NCI-H128 (cell line): Measurements from ENCODE around the gene PLA2G4B.

Experiments used
- DNase-seq: peaks from one replicate; lab custom pipeline; 2025; ENCODE audit not compliant: unreplicated experiment; lab: John Stamatoyannopoulos, UW

Gene PLA2G4B

DNA sequence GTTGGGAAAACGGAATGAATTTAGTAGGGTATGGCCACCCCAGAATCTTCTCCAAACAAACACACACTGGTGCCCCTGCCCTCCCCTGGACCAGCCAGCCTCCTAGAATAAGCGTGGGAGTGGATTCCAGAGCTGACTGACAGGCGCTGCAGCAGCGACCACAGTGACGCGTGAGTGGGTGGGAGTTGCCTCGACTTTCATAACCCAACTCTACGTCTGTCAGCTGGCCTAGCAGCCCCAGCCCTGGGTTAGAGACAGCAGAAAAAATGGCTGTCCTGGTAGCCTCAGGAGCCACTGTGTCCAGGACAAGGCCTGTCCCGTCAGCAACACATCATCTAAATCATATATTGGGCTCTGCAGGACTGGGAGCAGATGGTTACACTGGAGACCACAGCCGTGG is 10.0 kb downstream of the PLA2G4B start:
- DNase-seq: no peak

DNA sequence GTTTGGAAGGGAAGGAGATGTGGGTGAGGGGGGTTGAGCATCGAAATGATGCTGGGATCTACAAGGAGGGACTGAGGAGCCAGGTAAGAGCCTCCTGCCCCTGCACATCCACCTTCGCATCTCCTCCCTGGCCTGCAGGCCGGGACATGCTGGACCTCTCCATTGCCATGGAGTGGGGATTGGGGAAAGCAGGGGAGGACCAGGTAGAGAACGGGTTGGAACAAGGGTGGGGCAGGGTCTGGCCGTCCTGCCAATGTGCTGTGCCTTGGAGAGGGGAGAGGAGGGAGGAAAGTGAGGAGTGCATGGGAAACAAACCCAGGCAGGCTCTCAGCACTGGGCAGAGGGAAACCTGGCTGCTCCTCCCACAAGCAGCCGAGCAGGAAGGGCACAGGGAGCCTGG is 10.6 kb downstream of the PLA2G4B start:
- no peak for DNase-seq

DNA sequence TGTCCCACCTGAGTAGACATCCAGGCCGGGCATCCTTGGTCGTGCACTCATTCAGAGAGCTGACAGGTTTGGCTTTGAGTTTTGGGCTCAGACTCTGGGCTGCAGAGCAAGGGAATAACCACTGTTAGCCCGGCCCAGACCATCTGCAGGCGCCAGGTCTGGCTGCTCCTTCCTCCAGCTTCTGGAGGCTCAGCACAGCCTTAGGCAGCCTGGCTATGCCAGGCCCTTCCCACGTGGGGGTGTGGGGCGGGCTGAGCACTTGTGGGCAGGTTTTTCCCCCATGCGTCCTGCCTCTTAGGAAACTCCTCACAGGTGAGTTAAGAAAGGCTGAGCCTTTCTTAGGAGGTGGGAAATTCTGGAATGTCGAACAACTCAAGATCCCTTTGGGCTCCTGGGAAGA is 11.2 kb downstream of the PLA2G4B start:
- DNase-seq: no peak

DNA sequence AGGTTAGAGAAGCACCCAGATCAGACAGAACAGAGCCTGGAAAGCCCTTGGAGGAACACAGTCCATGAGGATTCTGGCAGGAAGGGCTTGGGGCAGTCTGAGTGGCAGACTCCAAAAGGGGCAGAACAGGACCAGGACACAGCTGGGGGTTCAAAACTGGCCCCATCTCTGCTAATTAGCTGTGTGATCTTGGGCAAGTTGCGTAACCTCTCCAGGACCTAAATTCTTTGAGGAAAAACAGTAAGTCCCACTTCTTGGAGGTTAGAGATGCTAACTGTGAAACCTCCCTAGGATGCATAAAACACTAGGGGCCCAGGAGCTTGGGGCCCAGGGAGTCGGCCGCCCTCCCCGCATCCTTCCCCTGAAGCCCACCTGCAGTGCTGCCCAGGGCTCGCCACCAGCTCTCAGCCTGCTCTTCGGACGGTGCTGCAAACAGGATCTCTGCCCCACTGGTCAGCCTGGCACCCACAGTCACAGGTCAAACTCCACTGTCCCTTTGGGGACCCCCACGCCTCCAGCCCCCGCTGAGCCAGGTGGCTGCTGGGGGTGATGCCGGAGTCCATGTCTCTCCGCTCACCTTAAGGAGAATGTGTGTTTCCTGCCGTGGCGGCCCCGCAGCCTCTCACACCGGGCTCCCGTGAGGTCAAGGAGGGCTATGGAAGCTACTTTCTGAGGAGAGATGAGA is 12.0 kb downstream of the PLA2G4B start:
- DNase-seq: no peak

DNA sequence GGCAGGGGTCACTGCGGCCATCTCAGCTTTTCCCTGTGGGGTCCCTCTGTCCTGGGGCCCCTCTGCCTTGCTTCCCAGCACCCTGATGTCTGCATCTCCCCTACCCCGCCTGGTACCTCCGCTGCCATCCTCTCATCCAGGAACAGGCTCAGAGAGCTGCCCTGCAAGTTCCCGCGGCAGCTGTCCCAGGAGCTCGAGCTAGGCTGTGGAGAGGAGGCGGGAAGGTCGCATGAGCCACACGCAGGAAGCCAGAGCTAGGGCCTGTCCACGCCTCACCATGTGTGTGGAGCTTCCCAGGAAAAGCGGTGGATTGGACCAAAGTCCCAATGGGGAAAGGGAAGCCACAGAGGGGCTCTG is 12.5 kb downstream of the PLA2G4B start:
- DNase-seq: no peak

- no peak for DNase-seq
Observed at GRCh38 chr15:41851755-41852370, 13.2 kb downstream of the PLA2G4B start.

DNA sequence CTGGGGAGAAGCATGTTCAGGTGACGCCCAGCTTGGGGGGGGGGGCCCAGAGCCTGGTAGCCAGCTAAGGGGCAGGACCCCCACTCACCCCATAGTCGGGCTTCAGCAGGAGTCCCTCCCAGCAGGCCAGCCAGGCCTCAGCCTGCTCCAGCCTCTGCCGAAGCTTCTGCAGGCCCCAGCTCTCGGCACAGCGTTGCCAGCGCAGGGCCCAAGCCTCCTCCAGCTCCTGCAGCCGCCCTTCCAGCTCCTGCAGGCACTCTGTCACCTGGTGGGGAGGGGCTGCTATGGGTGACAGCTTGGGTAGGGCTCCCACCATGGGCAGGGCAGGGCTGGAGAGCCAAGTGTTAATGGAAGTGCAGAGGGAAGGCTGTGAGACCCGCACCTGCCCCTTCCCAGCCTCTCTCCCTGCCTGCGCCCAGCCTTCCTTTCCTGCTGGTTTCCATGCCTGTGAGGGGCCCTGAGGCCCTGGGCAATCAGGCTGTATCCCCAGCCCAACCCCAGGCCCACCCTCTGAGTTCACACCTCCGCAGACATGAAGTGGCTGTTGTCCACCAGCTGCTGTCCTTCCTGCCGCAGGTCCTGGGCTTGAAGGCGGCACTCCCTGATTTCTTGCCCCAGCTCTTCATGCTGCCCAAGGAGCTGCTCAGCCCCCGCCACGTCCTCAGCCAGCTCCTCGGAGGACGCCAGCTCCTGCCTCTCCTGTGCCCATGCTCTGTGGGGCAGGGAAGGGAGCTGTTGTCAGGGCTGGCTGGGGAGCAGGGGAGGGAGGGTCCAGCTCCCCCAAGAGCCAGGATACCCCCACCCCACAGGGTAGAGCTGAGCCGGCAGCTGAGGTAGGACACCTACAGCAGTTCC is 14.3 kb downstream of the PLA2G4B start:
- no peak for DNase-seq

DNA sequence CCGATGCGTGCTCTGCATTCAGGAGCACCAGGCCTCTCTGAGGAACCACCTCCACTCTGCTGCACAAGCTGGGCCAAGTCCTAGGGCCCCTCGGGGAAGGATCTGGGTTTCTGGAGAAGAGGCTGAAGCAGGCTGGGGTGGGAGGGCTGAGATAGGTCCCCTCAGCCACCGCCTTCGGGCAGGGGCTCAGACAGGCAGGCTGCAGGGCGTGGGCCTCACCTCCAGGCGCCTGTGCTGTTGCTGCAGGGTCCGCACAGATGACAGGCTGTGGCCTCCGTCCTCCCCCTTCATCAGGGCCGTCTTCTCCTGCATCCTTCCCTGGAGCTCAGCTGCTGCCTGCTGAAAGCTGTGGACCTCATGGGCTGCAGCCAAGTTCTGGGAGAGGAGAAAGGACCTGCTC is 15.2 kb downstream of the PLA2G4B start:
- DNase-seq: no peak

DNA sequence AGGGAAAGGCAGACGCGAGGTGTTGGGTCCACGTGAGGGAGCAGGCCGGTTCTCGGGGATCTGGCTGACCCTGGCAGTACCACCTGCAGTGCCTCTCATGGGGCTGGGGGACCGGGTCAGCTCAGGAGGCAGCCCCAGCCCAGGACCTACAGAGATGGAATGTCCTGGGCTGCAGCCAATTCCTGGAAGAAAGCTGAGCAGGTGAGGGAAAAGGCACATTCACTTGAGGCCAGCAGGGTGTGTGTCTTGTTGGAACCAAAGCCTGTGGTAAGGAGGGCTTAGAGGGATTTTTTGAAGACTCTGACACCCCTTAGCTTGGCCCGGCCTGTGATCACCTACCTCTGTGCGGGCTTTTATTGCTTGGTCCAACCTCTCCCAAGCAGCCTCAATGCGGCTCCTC is 15.8 kb downstream of the PLA2G4B start:
- DNase-seq: no peak

DNA sequence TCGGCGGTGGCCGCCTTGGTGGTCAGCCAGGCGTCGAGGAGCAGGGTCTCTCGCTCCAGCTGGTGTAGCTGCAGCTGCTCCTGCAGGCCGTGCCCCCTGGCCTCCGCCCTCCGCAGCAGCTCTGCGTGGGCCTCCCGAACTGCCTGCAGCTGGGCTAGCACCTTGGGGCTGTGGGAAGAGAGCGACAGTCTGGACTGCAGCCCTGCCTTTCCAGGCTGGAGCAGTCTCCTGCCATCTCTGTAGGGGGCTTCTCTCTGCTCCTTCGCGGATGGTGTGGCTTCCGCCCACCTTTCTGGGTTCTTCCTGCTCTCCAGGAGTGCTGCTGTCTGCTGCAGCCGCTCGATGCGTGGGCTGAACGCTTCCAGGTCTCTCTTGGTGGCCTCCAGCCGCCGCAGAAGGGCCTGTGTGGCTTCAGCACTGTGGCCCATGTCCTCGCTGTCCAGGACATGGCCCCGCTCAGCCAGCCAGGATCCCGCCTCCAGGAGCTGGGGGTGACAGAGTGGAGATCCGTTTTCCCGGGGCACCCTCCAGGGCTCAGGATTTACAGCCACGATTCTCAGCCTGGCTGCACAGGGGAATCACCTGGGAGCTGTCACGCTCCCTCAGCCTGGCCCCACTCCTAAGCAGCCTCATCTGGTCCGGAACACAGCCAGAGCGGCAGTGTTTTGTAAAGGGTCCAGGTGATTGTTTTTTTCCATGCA is 16.8 kb downstream of the PLA2G4B start:
- DNase-seq: no peak

DNA sequence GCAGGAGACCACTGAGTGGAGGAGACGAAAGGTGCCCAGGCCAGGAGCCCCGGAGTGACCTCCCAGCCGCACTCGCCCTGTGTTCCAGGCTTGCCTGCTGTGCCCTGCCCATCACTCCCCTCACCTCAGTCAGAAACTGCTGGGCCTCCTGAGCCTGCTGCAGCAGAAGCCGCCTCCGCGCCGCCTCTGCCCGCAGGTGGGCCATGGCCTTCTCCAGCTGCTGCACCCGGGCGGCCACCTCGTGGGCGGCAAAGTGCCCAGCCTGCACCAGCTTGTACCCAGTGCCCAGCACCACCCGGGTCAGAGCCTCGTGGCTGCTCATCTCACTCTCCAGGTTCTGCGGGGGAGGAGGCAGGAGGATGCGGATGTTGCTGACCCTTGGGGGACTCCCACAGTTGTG is 17.6 kb downstream of the PLA2G4B start:
- DNase-seq: no peak

DNA sequence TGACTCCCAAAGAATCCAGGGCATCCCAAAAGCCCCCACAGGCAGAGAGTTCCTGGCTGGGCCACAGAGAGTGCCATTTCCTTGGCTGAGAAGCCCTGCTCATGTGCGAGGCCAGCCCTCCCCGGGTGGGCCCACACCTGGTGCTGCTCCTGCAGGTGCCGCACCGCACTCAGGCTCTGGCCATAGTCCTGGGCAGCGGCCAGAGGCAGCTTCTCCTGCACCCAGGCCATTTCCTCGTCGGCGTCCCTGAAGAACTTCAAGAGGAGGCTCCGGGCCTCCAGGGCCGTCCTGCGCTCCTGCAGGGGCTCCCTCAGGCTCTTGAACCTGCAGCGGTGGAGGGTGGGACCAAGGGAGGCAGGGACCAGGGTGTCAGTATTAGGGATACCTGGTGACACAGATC is 18.1 kb downstream of the PLA2G4B start:
- no peak for DNase-seq

DNA sequence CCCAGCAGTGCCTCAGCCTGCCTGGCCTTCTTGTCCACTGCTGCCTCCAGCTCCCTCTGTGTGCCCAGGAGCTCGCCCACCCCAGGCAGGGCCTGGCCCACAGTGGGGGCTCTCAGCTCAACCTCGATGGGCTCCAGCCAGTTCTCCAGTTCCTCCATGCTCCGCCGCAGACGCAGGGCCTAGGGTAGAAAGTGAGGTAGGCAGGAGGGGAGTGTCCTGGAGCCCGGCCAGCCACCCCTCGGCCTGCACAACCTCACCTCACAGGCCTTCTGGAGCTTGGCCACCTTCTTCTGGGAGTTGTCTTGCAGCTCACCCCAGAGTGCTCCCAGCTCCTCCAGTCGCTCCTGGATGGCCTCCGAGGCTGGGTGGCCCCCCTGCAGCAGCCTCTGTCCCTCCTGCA is 18.7 kb downstream of the PLA2G4B start:
- no peak for DNase-seq

GRCh38 chr15:41858756-41859155 is 20.1 kb downstream of the PLA2G4B start:
- no peak for DNase-seq

- DNase-seq: no peak
Observed at GRCh38 chr15:41860049-41860828, 21.6 kb downstream of the PLA2G4B start.

DNA sequence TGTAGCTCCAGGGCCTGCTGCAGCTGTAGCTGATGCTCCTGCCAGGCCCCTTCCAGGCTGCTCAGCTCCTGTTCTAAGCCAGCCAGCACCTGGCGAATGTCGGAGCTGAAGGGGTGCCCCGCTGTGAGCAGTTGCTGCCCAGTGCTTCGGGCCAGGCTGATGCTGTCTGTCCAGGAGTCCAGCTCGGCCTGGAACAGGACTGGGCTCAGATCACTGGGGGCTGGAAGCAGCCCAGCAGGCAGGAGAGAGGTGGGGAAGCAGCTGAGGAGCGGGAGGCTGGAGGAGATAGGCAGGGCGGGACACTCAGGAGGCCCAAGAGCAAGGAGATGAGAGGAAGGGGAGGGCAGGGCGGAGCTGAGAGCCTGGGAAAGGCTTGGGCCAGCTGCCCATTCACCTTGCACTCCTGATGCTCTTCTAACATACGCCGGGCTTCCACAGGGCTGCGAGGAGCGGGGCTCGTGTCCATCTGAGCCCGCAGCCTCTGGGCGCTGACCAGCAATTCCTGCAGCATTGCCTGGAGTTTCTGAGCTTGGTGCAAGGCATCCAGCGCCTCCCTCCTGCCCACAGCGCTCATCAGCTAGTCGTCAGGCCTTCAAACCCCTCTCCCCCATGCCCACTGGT is 23.2 kb downstream of the PLA2G4B start:
- no peak for DNase-seq

GRCh38 chr15:41862515-41863116 is 24.0 kb downstream of the PLA2G4B start:
- DNase-seq: no peak

- DNase-seq: no peak
Observed at GRCh38 chr15:41865490-41866055, 26.9 kb downstream of the PLA2G4B start.

DNA sequence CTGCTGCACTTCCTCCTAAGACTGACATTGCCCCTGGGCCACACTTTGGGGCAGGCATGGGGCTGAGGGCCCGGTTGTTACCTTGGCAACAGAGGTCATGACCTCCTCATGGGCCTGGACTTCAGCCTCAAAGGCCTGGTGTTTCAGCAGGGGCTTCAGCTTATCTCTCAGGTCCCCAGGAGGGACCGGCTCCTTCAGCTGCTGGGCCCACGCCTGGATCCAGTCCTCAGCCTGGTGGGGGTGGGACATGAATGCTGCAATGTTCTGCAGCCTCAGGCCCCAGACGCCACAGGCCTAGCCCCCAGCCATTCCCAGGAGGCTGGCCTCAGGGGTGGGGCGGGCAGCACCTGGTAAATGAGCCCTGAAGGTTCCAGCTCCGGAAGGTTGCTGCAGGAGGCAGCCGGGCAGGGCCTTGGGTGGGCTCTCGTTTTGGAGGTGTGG is 27.6 kb downstream of the PLA2G4B start:
- no peak for DNase-seq
